ENCODE measurements around the gene TTPAL.

GRCh38 chr20:44431118-44431501 lies 44.6 kb upstream of the TTPAL start:
- TF ChIP-seq, protein P1, sequence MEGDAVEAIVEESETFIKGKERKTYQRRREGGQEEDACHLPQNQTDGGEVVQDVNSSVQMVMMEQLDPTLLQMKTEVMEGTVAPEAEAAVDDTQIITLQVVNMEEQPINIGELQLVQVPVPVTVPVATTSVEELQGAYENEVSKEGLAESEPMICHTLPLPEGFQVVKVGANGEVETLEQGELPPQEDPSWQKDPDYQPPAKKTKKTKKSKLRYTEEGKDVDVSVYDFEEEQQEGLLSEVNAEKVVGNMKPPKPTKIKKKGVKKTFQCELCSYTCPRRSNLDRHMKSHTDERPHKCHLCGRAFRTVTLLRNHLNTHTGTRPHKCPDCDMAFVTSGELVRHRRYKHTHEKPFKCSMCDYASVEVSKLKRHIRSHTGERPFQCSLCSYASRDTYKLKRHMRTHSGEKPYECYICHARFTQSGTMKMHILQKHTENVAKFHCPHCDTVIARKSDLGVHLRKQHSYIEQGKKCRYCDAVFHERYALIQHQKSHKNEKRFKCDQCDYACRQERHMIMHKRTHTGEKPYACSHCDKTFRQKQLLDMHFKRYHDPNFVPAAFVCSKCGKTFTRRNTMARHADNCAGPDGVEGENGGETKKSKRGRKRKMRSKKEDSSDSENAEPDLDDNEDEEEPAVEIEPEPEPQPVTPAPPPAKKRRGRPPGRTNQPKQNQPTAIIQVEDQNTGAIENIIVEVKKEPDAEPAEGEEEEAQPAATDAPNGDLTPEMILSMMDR (IDR thresholded peaks at IDR 0.05): no peak
- no peak for TF ChIP-seq POLR2A (IDR thresholded peaks at IDR 0.05)
